GM18505 (cell line): Measurements from ENCODE around the gene LIPK.
"Not testable (repeated sequence)": the region's sequence is repeated elsewhere in the genome, so short reads cannot be mapped to it uniquely, and the experiment has no call there.

Experiments
- ATAC-seq: cut with Tn5 transposase; IDR thresholded peaks from one replicate; pipeline ENCODE4 v1.9.1; 2021; ENCODE audit not compliant: unreplicated experiment
- POLR2A ChIP-seq: IDR thresholded peaks from 4 replicates; pipeline ENCODE4 v1.6.1; 2011; ENCODE audit warnings: borderline replicate concordance; ENCODE audit not compliant: insufficient read depth, insufficient read length; ENCODE audit errors: extremely low read depth

LIPK gene

DNA sequence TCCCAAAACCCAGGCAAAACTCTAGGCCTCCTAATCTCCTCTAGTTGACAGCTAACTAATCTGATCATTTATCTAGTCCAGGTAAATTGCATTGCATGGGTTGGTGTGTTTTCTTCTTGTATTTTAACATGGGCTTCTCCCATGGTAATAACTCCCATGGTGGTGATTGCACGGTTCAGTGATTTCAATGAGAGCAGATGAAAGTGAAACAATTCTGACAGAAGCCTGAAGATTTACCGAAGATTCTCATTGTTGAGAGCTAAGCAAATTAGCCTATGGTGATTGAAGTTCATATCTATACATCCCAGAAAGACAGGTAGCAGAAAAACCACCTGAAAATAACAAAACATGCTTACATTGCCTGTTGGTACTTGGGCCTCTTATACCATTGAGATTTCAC lies 27.2 kb downstream of the LIPK start:
- no peak for TF ChIP-seq POLR2A
- no peak for ATAC-seq

DNA sequence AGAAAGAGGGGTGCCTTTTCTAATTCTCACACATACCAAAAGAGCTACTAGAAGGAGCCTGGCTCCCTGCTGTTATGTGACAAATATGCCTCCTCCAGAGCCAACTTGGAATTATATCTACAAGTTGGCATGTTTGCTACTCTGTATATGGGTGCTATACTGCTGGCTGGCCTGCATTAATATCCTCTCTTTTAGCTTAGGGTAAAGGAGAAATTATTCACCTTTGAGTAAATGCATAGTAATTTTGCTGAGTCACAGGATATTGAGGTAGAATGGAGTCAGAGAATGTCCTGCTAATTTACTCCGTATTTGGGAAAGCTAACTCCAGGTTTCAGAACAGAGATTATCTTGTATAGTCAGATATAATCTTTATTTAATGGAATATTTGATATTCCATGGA lies 29.6 kb downstream of the LIPK start:
- ATAC-seq, result no peak
- no peak for TF ChIP-seq POLR2A

DNA sequence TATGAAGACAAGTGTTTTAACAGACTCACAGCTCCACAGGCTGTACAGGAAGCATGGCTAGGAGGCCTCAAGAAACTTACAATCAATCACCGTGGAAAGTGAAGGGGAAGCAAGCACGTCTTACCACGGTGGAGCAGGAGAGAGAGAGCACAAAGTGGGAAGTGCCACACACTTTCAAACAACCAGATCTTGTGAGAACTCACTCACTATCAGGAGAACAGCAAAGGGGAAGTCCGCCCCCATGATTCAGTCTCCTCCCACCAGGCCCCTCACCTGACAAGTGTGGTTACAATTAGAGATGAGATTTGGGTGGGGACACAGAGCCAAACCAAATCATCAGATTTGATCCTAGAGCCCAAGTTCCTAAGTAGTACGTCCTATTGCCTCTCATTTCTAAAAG lies 35.9 kb downstream of the LIPK start:
- ATAC-seq, result not testable (repeated sequence)

DNA sequence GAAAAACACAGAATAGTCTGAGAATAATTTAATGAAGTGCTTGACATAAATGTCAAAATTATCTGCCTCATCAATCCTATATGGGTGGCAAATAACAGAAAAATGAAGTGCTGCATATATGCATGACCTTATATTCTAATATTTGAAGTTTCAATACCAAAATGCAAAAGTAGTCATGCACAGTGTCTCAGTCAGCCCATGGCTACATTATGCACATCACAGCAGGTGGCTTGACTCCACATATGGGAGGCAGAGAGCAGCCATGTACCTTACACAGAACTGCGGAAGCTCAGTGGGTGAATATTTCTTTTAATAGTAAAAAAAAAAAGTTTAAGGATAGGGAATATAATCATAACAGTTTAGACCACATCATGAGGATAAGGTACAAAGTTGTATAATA lies 36.4 kb downstream of the LIPK start:
- TF ChIP-seq POLR2A, result no peak
- no peak for ATAC-seq

DNA sequence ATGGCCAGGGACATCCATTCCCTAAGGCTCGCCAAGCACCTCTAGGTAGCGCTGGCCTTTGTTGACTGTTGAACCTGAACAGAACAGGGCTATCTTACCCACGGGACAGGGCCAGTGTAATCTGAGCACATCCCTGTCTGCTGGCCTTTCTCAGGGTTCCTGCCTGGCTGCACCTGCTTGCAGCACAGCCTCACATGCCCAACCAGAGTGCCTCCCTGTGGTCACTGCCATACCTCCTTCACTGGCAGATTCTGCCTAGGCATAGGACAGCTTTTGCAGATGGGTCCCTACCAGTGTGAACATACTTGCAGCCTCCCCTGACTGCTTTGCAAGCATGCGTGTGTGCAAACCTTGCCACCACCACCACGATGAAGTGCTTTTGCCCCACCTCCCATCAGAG lies 38.0 kb downstream of the LIPK start:
- no peak for TF ChIP-seq POLR2A
- ATAC-seq, result no peak

DNA sequence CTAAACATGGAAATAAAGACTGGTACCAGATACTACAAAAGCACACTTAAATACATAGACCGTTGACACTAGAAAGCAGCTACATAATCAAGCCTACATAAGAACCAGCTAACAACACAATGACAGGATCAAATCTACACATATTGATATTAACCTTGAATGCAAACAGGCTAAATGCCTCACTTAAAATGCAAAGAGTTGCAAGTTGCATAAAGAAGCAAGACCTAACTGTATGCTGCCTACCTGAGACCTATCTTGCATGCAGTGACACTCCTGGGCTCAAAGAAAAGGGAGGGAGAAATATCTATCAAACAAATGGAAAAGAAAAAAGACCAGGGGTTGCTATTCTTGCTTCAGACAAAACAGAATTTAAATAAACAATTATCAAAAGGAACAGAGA lies 39.6 kb downstream of the LIPK start:
- TF ChIP-seq POLR2A, result no peak
- ATAC-seq, result no peak

DNA sequence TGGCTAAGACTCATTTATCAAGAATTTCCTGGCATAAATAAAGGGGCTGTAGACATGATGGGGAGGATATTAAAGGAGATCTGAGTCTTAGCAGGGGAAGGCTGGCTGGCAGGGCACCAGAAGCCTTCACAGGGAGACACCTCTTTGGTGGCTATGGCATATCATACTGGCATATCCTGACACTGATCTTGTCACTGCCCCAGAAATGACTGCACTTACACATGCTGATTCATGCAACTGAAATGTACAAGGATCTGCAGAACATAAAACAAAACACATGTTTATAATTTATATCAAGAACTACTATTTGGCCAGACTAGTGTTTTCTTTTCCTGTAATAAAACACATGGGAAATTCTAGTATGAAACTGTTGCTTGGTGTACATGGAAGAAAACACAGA lies 48.2 kb downstream of the LIPK start:
- no peak for ATAC-seq
- TF ChIP-seq POLR2A, result no peak

DNA sequence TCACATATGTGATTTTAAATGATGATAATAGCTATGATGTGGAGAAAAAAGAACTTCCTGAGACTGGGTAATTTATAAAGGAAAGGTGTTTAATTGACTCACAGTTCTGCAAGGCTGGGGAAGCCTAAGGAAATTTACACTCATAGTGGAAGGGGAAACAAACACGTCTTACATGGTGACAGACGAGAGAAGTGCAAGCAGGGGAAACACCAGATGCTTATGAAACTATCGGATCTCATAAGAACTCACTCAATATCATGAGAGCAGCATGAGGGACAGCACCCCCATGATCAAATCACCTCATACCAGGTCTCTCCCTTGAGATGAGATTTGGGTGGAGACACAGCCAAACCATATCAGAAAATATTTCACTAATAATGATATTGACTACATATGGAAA lies 49.7 kb downstream of the LIPK start:
- ATAC-seq, result no peak
- no peak for TF ChIP-seq POLR2A

DNA sequence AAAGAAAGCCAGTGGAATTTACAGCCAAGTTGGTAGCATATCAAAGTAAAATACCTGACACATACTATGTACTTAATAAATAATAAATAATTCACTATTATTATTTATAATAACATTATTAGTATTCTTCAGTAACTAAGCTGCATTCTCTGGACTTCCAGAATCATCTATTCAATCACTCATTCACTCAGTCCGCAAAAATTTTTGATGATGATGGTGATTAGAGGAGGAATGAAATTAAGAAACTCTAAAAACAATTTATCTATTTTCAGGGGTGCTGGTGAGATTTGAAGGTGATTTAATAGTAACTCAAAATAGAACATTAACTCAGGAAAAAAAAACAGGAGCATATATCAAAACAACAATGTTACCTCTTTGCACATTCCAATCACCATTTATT lies 50.6 kb downstream of the LIPK start:
- TF ChIP-seq POLR2A, result no peak
- ATAC-seq, result no peak

DNA sequence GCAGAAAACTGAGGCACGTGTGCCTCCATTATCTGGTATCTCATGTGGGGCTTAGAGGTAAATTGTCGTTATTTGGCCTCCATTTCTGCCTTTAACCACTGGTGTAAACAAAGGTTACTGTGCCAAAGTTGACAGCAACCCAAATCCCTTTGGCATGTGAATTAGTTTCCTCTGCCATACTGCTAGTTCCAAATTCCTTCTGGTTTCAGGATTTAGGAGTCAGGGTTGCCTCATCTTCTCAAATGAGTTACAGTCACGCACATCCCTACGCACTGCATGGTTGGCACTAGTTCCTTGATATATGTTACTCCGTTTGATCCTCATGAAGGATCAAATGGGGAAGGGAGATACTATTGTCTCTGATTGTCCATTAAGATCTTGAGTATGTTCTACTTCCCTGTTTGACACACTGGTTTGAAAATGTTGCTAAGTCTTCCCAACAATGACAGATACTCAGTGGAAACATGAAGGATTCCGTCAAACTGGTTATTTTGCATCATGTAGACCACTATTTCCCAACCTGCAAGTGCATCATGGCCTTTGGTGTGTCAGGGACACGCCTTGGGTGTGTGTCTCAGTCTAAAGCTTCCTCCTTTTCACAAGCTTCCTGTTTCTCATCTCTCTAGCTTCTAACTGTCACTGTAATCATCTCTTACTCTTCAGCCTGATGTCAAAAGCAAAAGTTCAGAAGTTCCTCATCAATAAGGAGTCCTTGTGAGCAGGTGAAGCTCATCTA lies 53.5 kb downstream of the LIPK start, which contains the start of gene LIPN:
LIPN (plus strand) TSS at position 655 of the 736 bp plus-strand sequence. CDS start 1,386 bp downstream, outside the sequence.
- no peak for TF ChIP-seq POLR2A
- ATAC-seq, result no peak

DNA sequence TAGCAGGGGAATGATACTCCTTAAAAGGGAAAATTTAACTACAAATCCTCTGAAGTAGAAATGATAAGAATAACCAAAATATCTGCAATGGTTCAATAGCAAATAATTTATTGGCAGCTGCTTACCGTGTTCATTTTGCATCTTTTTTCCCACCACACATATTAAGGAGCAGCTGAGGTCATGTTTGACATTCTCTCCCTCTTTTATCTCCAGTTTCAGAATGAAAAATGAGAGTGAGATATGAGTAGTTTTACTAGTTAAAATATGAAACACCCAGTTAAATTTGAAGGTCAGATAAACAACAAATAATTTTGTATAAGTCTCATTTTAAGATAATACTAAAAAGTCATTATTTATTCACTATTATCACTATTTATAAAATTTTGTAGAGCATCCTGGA lies 56.9 kb downstream of the LIPK start:
- TF ChIP-seq POLR2A, result no peak
- ATAC-seq, result no peak

DNA sequence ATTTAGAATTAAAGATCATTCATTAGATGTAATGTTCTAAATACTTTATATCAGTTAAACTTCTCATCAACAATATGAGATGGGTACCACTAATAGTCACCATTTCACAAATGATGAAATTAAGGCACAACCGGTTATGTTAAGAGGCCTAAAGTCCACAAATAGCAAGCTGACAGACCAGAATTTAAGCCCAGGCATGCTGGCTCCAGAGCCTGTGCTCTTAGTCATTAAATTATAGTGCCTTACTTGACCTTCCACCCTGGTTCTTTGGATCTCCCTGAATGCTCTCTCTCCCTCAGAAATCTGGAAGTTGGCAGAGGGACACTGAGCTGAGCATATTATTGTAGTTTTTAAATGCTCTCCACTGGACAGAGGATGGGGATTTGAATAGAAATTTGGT lies 57.4 kb downstream of the LIPK start:
- no peak for ATAC-seq
- TF ChIP-seq POLR2A, result no peak

DNA sequence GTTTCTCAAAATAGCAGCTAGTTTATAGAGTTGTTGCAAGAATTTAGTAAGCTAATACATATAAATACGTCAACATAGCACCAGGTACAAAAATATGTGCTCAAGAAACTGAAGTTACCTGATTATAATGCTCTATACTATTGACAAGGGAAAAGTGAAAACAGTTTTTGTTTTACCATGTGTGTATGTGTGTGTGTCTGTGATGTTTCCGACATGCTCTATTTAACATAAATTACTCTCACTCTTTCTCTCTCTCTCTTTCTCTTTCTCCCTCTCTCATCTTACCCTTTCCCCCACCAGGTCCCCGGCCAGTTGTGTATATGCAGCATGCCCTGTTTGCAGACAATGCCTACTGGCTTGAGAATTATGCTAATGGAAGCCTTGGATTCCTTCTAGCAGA lies 58.1 kb downstream of the LIPK start:
- ATAC-seq, result no peak
- TF ChIP-seq POLR2A, result no peak

DNA sequence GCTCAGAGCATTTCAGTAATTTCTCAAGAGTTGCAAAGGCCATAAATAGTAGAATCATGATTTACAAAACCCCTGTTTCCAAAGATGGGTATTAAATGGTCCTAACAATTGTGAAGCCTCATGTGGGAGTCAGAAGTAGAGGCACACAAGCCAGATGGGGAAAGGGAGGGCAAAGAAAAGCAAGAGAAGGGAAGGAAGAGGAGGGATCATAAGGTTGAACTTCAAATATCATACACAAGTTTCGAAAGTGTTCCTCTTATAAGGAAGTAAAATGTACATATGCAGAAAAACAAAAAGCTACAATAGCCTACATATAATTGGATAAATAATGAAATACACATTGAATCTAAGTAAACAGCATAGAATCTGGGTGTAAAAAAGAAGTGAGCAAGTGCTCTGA lies 59.8 kb downstream of the LIPK start:
- ATAC-seq, result no peak
- no peak for TF ChIP-seq POLR2A

DNA sequence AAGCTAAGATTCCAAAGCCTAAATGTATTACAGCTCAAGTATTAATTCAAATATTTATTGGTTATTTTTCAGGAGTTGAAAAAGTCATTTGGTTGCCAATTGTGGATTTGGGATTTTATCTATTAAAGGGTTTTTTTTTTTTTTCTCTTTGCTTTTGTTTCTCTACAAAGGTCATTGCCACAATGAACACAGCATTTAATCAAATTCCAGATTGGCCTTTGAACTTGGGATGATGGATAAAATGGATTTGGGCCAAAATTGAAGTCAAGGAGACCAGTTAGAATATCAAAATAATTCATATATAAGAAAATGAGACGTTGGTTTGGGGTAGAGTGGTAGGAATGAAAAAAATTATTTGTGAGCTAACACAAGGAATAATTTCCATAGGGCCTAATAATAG lies 63.3 kb downstream of the LIPK start:
- no peak for TF ChIP-seq POLR2A
- ATAC-seq, result no peak

DNA sequence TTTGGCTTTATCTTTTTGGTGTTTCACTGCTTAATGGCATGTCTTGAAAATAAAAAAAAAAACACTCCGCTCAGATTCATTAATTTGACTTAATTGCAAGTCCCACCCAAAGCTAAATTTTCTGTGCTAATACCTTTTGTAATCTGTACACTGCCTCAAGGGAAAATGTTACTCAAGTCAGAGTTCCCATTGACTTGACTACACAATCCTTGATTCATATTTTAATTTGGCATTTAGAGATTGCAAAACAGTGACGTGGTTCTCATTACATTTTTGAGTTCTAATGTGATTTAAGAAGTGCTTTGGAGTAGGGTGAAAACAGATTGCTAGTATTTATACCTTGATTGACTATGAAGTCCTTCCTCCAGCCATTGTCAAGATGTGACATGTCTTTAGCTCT lies 75.2 kb downstream of the LIPK start:
- no peak for ATAC-seq
- TF ChIP-seq POLR2A, result no peak

DNA sequence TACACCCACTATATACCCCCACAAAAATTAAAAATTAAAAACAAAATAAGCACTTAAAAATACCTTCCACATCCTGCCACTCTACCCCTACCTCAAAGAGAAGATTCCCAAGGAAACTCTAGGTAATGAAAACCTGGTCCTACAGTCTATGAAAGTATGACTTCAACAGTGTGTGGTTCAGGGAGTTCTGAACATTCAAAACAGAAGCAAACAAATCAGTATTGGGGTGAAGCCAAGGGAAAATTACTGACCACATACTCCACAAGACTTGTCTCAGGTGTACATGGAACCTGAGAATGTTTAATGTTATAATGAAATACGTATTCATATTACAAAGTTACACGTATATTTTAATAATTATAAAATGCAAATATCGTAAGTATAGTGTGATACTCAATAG lies 76.2 kb downstream of the LIPK start:
- no peak for TF ChIP-seq POLR2A
- ATAC-seq, result no peak
